Gastrocnemius medialis (tissue), 4 donors: Measurements from ENCODE around the gene CCP110. TPM values are rescaled to one million over a fixed set of nuclear protein-coding genes. Genes with fewer than 3 reads are reported as not detected.
"Not testable (repeated sequence)": the region's sequence is repeated elsewhere in the genome, so short reads cannot be mapped to it uniquely, and the experiment has no call there.

Experiments
- ATAC-seq, 2 donors: fragments of 150-250 bp; one replicate each; pipeline ENCODE4 v1.9.1; 2016
- DNase-seq, 2 donors: peaks; one replicate each; pipeline ENCODE4 v3.0.0-alpha.2; 2019
- H3K27ac ChIP-seq, 4 donors: fragments of 200-600 bp; sonication (generic); 1 replicate in 1 of 4; 2 replicates in 3 of 4; pipeline ENCODE4 v1.5.1; 2016 to 2018; ENCODE audit warnings: mild to moderate bottlenecking in 2 of 4, moderate library complexity in 1 of 4
- H3K27me3 ChIP-seq, 3 donors: fragments of 200-600 bp; sonication (generic) in 2 of 3; 1 replicate in 1 of 3; 2 replicates in 2 of 3; pipeline versions ENCODE4 v1.5.1 to v1.6.0; 2016 to 2019; ENCODE audit warnings: mild to moderate bottlenecking in 1 of 3, moderate library complexity in 1 of 3
- H3K36me3 ChIP-seq, 2 donors: fragments of 200-600 bp; sonication (generic) in 1 of 2; one replicate each; pipeline ENCODE4 v1.5.1; 2017 to 2018
- H3K4me1 ChIP-seq, 2 donors: fragments of 200-600 bp; sonication (generic) in 1 of 2; one replicate each; pipeline ENCODE4 v1.5.1; 2016 to 2017; ENCODE audit warnings: mild to moderate bottlenecking in 2 of 2
- H3K4me3 ChIP-seq, 4 donors: fragments of 200-600 bp; sonication (generic) in 3 of 4; 1 replicate in 1 of 4; 2 replicates in 3 of 4; pipeline ENCODE4 v1.5.1; 2016 to 2019; ENCODE audit warnings: mild to moderate bottlenecking in 2 of 4
- H3K9me3 ChIP-seq, 3 donors: fragments of 200-600 bp; sonication (generic) in 2 of 3; 1 replicate in 1 of 3; 2 replicates in 2 of 3; pipeline ENCODE4 v1.5.1; 2016 to 2019
- POLR2A ChIP-seq, 2 donors: fragments of 450-650 bp; IDR thresholded peaks; one replicate each; pipeline ENCODE4 v1.6.1; 2017; ENCODE audit warnings: antibody characterized with exemption in 2 of 2, mild to moderate bottlenecking in 2 of 2, moderate library complexity in 2 of 2
- in situ Hi-C, 4 donors: fragments of 200-750 bp; cut with MboI; loops; one replicate each; pipeline versions ENCODE4 v1.15.0 to v1.8.0; 2017; ENCODE audit warnings: low sequenced_read_pairs in 4 of 4
- intact Hi-C: fragments of 100-400 bp; cut with DNase I; formaldehyde crosslinking; loops from one replicate; pipeline ENCODE4 v1.15.1; 2023; ENCODE audit warnings: low total_unique reads
- total RNA-seq, 4 donors: library from RNA; depleted of rRNA; stranded (reverse); fragments of >200 nt; gene quantifications; one replicate each; pipeline versions ENCODE4 v1.1.0 to v1.2.3, GENCODE V29; 2016
- TF ChIP-seq, protein P1 (sequence below), 5 experiments: fragments of 450-650 bp in 3 of 5; fragments of 200-600 bp in 2 of 5; sonication (generic) in 2 of 5; IDR thresholded peaks in 4 of 5; conservative IDR thresholded peaks in 1 of 5; 1 replicate in 4 of 5; 2 replicates in 1 of 5; pipeline ENCODE4 v1.5.1; 2016 to 2019; ENCODE audit warnings: antibody characterized with exemption in 5 of 5, mild to moderate bottlenecking in 3 of 5, moderate library complexity in 3 of 5

CCP110 gene
- total RNA-seq, 4 donors from 2014 or later: 6.8 to 8.8 (median 7.0) TPM

- DNase-seq (no peak), ATAC-seq (no peak)
- H3K9me3 ChIP-seq: no peaks in the 10 kb centered on the region
- no peak overlapping the region for H3K27ac ChIP-seq
- intact Hi-C loops (loop anchor here (2.0 kb wide), 1 partner anchor 17 kb away; no protein-coding TSS in a partner anchor), in situ Hi-C loops (no loop called here)
- no peak overlapping the region for H3K4me3 ChIP-seq
- TF ChIP-seq, protein P1, sequence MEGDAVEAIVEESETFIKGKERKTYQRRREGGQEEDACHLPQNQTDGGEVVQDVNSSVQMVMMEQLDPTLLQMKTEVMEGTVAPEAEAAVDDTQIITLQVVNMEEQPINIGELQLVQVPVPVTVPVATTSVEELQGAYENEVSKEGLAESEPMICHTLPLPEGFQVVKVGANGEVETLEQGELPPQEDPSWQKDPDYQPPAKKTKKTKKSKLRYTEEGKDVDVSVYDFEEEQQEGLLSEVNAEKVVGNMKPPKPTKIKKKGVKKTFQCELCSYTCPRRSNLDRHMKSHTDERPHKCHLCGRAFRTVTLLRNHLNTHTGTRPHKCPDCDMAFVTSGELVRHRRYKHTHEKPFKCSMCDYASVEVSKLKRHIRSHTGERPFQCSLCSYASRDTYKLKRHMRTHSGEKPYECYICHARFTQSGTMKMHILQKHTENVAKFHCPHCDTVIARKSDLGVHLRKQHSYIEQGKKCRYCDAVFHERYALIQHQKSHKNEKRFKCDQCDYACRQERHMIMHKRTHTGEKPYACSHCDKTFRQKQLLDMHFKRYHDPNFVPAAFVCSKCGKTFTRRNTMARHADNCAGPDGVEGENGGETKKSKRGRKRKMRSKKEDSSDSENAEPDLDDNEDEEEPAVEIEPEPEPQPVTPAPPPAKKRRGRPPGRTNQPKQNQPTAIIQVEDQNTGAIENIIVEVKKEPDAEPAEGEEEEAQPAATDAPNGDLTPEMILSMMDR (IDR thresholded peaks at IDR 0.05 in 4 of 5, conservative IDR thresholded peaks at IDR 0.05 in 1 of 5): no peak
- no peak for TF ChIP-seq POLR2A (IDR thresholded peaks at IDR 0.05)
- no peaks in the 10 kb centered on the region for H3K4me1 ChIP-seq
- H3K36me3 ChIP-seq: peaks cover 4 to 50% of the 10 kb centered on the region in 2 donors
- no peaks in the 10 kb centered on the region for H3K27me3 ChIP-seq
Measured at GRCh38 chr16:19542138-19542821, 18.5 kb downstream of the CCP110 start.

GRCh38 chr16:19543278-19543996, 19.7 kb downstream of the CCP110 start:
- in situ Hi-C loops: not testable (repeated sequence)

DNA sequence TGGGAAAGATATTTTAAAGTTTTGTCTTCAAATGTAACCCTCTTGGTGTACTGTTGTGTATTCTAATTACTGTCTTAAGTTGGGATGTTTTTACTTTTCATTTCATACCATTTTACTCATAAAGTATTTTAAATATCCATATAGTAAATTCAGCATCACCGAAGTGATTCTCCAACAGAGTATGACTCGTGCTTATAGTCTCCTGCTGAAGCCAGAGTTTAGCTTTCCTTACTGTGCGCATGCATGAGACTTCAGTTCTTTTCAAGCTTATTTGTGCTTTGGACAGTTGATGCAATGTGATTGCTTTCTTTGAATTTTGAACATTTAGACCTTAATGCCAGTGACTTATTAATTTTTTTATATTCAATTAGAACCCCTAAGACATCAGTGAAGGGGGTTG, 24.4 kb downstream of the CCP110 start:
- Histone ChIP-seq H3K9me3 (no peaks in the 10 kb centered on the region), H3K27ac (no peak overlapping the region), H3K36me3 (peaks cover 4 to 37% of the 10 kb centered on the region in 2 donors), H3K4me3 (no peak overlapping the region), H3K4me1 (no peaks in the 10 kb centered on the region), H3K27me3 (no peaks in the 10 kb centered on the region)
- DNase-seq: no peak
- ATAC-seq: no peak
- intact Hi-C loops (no loop called here), in situ Hi-C loops (no loop called here)
- TF ChIP-seq, protein P1 (IDR thresholded peaks at IDR 0.05 in 4 of 5, conservative IDR thresholded peaks at IDR 0.05 in 1 of 5): no peak
- TF ChIP-seq POLR2A (IDR thresholded peaks at IDR 0.05): no peak

More at GRCh38 chr16:19543278-19543996, 19.7 kb downstream of the CCP110 start:
- H3K27ac ChIP-seq, ATAC-seq, H3K4me1 ChIP-seq, H3K4me3 ChIP-seq, DNase-seq, H3K9me3 ChIP-seq, H3K27me3 ChIP-seq: not testable (repeated sequence)
- intact Hi-C loops: loop anchor here (2.0 kb wide), 1 partner anchor 19 kb away; no protein-coding TSS in a partner anchor
- peaks cover 4 to 50% of the 10 kb centered on the region in 2 donors for H3K36me3 ChIP-seq

GRCh38 chr16:19549673-19550072, 25.9 kb downstream of the CCP110 start:
- TF ChIP-seq, protein P1 (IDR thresholded peaks at IDR 0.05 in 4 of 5, conservative IDR thresholded peaks at IDR 0.05 in 1 of 5): no peak
- no peak for TF ChIP-seq POLR2A (IDR thresholded peaks at IDR 0.05)
- no peak overlapping the region for H3K27ac ChIP-seq
- in situ Hi-C loops (no loop called here), intact Hi-C loops (loop anchor here (10.0 kb wide), 2 partner anchors 835 to 1355 kb away; partner anchors contain the start of genes DCUN1D3 and LYRM1)
- no peak for DNase-seq
- ATAC-seq: no peak
- H3K9me3 ChIP-seq: no peaks in the 10 kb centered on the region
- H3K4me1 ChIP-seq: peaks cover 0 to 6% of the 10 kb centered on the region in 2 donors
- H3K36me3 ChIP-seq: peaks cover 3 to 23% of the 10 kb centered on the region in 2 donors
- H3K27me3 ChIP-seq: no peaks in the 10 kb centered on the region
- H3K4me3 ChIP-seq: no peak overlapping the region
